Measurements from ENCODE around the gene SORL1-AS1.

SORL1-AS1 gene

DNA sequence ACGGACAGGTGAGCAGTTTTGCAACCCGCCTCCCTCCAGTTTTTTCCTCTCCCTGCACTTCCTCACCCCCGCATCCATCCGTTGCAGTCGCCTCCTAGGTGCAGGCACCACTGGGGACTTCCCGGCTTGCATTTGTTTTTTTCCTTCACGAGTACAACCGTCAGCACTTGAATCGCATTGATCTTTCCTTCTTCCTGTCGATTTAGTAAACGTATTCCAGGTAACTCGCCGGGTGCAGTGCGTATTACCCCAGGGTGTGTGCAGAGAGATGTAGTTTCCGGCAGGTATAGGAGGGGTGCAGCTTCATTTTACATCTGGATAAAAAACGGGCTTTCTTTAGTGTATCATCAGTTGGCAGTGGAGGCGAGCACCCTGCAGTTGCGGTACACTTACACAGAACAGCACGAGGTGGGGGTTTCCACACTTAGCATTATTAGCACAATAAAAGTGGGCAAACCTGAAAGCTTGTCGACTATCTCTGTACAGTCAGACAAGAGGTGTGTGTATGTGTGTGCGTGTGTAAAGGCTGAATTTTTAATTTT lies at the start of gene SORL1-AS1:
Gene SORL1-AS1, minus strand, starts transcription at position 359 of the 542 bp plus-strand sequence.
- TF ChIP-seq, protein P1, sequence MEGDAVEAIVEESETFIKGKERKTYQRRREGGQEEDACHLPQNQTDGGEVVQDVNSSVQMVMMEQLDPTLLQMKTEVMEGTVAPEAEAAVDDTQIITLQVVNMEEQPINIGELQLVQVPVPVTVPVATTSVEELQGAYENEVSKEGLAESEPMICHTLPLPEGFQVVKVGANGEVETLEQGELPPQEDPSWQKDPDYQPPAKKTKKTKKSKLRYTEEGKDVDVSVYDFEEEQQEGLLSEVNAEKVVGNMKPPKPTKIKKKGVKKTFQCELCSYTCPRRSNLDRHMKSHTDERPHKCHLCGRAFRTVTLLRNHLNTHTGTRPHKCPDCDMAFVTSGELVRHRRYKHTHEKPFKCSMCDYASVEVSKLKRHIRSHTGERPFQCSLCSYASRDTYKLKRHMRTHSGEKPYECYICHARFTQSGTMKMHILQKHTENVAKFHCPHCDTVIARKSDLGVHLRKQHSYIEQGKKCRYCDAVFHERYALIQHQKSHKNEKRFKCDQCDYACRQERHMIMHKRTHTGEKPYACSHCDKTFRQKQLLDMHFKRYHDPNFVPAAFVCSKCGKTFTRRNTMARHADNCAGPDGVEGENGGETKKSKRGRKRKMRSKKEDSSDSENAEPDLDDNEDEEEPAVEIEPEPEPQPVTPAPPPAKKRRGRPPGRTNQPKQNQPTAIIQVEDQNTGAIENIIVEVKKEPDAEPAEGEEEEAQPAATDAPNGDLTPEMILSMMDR (conservative IDR thresholded peaks at IDR 0.05; ENCODE audit: low read depth), result no peak
- peak within 1 kb of the TSS; percentile 60 for H3K27ac ChIP-seq
- DNase-seq (ENCODE audit: low spot score), result peak; percentile 37
- POLR2A ChIA-PET (ENCODE audit: low non-redundant PET), result no interaction called here
- CTCF ChIA-PET, result interaction anchor here (0.6 to 1.5 kb wide), 9 partner anchors 12 to 174 kb away, joined by 3 to 7 read pairs (median 4); no protein-coding TSS in a partner anchor

DNA sequence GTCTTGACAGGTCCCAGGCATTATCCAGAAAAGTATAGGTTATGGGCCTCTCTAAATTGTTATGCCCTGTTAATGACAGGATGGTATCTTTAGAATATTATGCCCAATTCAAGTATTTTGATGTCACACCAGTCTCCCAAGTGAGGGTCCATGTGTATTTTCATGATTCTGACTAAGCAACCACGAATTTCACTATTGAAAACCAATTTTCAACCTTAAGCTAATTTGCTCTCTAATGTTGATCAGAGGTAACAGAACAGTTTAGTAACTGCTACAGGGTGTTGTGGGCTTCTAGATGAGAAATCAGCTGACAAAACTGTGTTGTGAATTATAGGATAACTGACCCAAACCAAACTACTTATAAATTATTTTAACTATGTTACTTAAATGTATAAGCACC lies 48.0 kb upstream of the SORL1-AS1 start:
- ChIA-PET POLR2A (ENCODE audit: low non-redundant PET) (no interaction called here), CTCF (no interaction called here)
- TF ChIP-seq, protein P1 (conservative IDR thresholded peaks at IDR 0.05; ENCODE audit: low read depth), result no peak
- no peak for DNase-seq (ENCODE audit: low spot score)
- H3K27ac ChIP-seq, result no peak overlapping the region

DNA sequence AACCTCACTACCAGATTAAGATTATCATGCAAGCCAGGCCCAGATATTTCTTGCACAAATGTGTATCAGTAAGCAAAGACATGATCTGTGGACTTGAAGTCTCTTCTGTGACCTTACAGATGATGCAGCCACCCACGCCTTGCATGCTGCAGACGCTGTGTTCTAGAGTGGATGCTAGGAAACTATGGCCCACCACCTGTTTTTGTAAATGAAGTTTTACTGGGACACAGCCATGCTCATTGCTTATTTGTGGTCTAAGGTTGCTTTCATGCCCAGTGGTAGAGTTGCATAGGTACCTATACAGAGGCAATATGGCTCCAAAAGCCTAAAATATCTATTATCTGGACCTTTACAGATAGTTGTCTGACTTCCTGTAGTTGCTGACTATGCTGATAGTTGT lies 47.5 kb upstream of the SORL1-AS1 start:
- TF ChIP-seq, protein P1 (conservative IDR thresholded peaks at IDR 0.05; ENCODE audit: low read depth), result no peak
- no peak for DNase-seq (ENCODE audit: low spot score)
- CTCF ChIA-PET, result no interaction called here
- H3K27ac ChIP-seq, result no peak overlapping the region
- POLR2A ChIA-PET (ENCODE audit: low non-redundant PET), result no interaction called here

DNA sequence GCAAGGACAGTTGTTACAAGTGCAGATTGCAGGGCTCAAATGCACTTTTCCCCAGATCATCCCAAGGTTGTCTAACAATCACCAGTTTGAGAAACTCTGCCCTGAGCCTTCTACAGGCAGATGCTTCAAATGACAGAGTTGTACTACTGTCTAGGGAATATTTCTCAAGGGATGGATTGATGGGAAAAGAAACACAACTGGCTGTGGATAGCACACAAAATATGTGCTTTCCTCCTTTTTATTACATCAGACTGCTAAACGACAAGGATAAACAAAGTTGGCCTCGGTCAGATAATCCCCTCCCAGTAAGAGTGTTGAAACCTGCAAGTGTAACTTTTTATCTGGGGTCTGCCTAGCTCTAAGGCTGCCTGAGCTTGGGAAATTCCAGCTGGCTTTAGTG lies 46.6 kb upstream of the SORL1-AS1 start:
- H3K27ac ChIP-seq, result no peak overlapping the region
- no peak for DNase-seq (ENCODE audit: low spot score)
- TF ChIP-seq, protein P1 (conservative IDR thresholded peaks at IDR 0.05; ENCODE audit: low read depth), result no peak
- CTCF ChIA-PET, result no interaction called here
- POLR2A ChIA-PET (ENCODE audit: low non-redundant PET), result no interaction called here

DNA sequence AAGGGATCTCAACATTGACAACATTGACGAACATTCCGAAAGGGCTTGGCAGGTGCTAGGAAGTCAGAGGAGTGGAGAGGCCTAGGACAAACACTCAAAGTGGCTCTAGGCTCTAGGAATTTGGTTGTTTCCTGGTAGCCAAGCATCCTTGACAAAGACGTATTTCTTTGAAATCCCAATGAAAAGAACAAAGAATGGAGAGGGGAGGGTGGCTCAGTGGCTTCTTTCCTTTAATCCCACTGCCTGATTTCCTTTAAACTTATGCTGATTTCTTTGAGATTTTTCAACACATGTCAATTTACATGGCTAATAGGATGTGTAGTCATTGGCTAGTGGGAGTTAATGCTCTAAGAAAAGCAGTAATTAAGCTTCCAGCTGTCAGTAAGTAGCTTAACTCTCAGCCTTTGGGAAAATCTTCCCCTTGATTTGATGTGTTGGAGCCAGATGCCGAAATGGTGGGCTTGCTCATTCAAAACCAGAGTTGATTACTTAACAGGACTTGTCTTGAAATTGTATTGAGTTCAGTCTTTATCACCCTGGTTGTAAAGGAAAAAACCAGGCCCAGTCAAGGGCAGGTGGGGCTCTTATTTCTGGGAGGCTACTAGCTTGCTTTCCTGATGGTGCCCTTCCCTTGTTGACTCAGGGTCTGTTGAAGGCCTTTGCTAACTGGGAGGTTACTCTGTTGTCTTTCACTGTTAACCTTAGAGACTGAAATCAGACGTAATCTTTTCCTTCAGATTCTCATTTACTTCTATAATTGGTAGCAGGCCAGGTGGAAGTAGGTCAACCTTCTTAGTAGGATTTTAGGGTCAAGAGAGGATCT lies 44.6 kb upstream of the SORL1-AS1 start:
- no peak overlapping the region for H3K27ac ChIP-seq
- POLR2A ChIA-PET (ENCODE audit: low non-redundant PET), result no interaction called here
- CTCF ChIA-PET, result interaction anchor here (0.7 kb wide), 1 partner anchor 178 kb away, joined by 3 read pairs; no protein-coding TSS in a partner anchor
- TF ChIP-seq, protein P1 (conservative IDR thresholded peaks at IDR 0.05; ENCODE audit: low read depth), result no peak
- no peak for DNase-seq (ENCODE audit: low spot score)

DNA sequence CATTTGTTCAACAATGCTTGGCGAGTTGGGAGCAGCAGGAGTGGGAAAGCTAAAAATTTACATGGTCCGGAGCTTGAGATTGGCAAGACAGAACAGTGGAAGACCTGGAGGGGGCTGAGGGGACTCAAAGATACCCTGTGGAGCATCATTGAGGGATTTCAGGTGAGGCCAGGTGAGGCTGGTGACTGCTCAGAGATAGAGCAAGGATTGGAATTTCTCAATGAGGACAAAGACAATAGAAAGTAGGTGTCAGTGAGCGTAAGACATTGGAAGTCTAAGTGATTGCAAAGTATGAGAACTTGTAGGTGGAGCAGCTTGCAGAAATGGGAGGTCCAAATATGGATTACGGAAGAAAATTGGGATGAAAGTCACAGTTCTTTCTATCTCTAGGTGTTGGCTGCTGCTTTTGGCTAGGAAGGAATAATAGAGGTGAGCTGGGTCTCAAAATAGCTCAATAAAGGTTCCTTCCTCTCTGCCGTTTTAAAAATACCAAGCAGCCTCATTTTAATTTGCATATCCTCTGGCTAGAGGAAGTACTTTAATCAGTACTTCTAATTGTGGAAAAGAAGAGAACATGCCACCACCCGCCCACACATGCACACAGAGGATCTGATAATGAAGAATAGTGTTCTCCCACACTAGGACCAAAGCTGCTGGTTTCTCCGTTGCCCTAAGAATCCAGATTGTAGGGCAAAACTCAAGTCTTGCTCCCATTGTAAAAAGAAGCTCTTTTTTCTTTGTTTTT lies 41.8 kb upstream of the SORL1-AS1 start:
- TF ChIP-seq, protein P1 (conservative IDR thresholded peaks at IDR 0.05; ENCODE audit: low read depth), result no peak
- ChIA-PET POLR2A (ENCODE audit: low non-redundant PET) (no interaction called here), CTCF (no interaction called here)
- no peak overlapping the region for H3K27ac ChIP-seq
- no peak for DNase-seq (ENCODE audit: low spot score)
